A673 (cell line): ENCODE data around the gene WNT2B. TPM values are rescaled to one million over a fixed set of nuclear protein-coding genes. Genes with fewer than 3 reads are reported as not detected.

Experiments used
- BruUV-seq: library from RNA; stranded (reverse); fragments of 400-500 nt; replicated peaks from 2 replicates; lab custom pipeline; 2021; lab: Mats Ljungman, UMichigan
- CTCF ChIA-PET: fragments of 300-600 bp; sonication (Branson Sonifier 250); formaldehyde crosslinking; loops from one replicate; lab custom pipeline; 2022; ENCODE audit warnings: antibody characterized with exemption; lab: Charles Lee
- POLR2A ChIA-PET: fragments of 300-600 bp; sonication (Branson Sonifier 250); formaldehyde crosslinking; loops from one replicate; lab custom pipeline; 2022; ENCODE audit warnings: antibody characterized with exemption; ENCODE audit not compliant: low non-redundant PET; lab: Charles Lee
- DNase-seq: peaks from one replicate; pipeline ENCODE4 v3.0.0-alpha.2; 2015; ENCODE audit warnings: low spot score
- H3K27ac ChIP-seq: fragments of 200-600 bp; sonication (generic); 2 replicates; pipeline ENCODE4 v1.5.1; 2016; ENCODE audit warnings: mixed run types, low read depth, mild to moderate bottlenecking, mixed read lengths, antibody characterized with exemption, low read length; ENCODE audit not compliant: poor library complexity, severe bottlenecking
- H3K27me3 ChIP-seq: fragments of 200-600 bp; sonication (generic); replicated peaks from 2 replicates; pipeline ENCODE4 v1.6.1; 2017; ENCODE audit warnings: mixed run types, low read depth, mild to moderate bottlenecking, mixed read lengths, antibody characterized with exemption, low read length; ENCODE audit not compliant: insufficient read depth, poor library complexity
- H3K36me3 ChIP-seq: fragments of 200-600 bp; sonication (generic); 2 replicates; pipeline ENCODE4 v1.6.1; 2016; ENCODE audit warnings: mixed run types, mild to moderate bottlenecking, mixed read lengths, antibody characterized with exemption, low read length; ENCODE audit not compliant: insufficient read depth, poor library complexity, severe bottlenecking
- H3K4me1 ChIP-seq: fragments of 200-600 bp; sonication (generic); 2 replicates; pipeline ENCODE4 v1.6.1; 2017; ENCODE audit warnings: mixed run types, mild to moderate bottlenecking, mixed read lengths, antibody characterized with exemption, low read length; ENCODE audit not compliant: insufficient read depth, poor library complexity, severe bottlenecking
- H3K4me3 ChIP-seq: fragments of 200-600 bp; sonication (generic); 2 replicates; pipeline ENCODE4 v1.5.1; 2016; ENCODE audit warnings: low read depth, mixed run types, mild to moderate bottlenecking, mixed read lengths, low read length; ENCODE audit not compliant: poor library complexity, severe bottlenecking
- H3K9me3 ChIP-seq: fragments of 200-600 bp; sonication (generic); 2 replicates; pipeline ENCODE4 v1.6.1; 2016; ENCODE audit warnings: mixed run types, low read depth, mild to moderate bottlenecking, mixed read lengths, antibody characterized with exemption, low read length; ENCODE audit not compliant: poor library complexity, severe bottlenecking
- EZH2 ChIP-seq: fragments of 200-600 bp; sonication (generic); IDR thresholded peaks from 2 replicates; pipeline ENCODE4 v1.6.1; 2017; ENCODE audit warnings: borderline replicate concordance, low read depth, mild to moderate bottlenecking, mixed read lengths, antibody characterized with exemption, low read length; ENCODE audit not compliant: poor library complexity, severe bottlenecking
- intact Hi-C: fragments of 100-400 bp; cut with micrococcal nuclease; formaldehyde crosslinking; loops from one replicate; pipeline ENCODE4 v1.10.0; 2022; ENCODE audit not compliant: unreplicated experiment
- microRNA-seq: library from miRNA; unstranded; fragments of <30 nt; microRNA quantifications from one replicate; pipeline ENCODE4 v1.2.0, GENCODE V29; 2021
- total RNA-seq: library from RNA; stranded (reverse); gene quantifications from 2 replicates; pipeline ENCODE4 v1.2.3, GENCODE V29; 2021
- TF ChIP-seq, protein P1 (sequence below): fragments of 300-800, 200-600 bp; sonication (generic); conservative IDR thresholded peaks from 2 replicates; pipeline ENCODE4 v1.5.1; 2017; ENCODE audit warnings: low read depth, mild to moderate bottlenecking, antibody characterized with exemption, low read length, moderate library complexity, mixed read lengths

The WNT2B gene
- total RNA-seq, 1 experiment from 2014 or later = 0.32 TPM

DNA sequence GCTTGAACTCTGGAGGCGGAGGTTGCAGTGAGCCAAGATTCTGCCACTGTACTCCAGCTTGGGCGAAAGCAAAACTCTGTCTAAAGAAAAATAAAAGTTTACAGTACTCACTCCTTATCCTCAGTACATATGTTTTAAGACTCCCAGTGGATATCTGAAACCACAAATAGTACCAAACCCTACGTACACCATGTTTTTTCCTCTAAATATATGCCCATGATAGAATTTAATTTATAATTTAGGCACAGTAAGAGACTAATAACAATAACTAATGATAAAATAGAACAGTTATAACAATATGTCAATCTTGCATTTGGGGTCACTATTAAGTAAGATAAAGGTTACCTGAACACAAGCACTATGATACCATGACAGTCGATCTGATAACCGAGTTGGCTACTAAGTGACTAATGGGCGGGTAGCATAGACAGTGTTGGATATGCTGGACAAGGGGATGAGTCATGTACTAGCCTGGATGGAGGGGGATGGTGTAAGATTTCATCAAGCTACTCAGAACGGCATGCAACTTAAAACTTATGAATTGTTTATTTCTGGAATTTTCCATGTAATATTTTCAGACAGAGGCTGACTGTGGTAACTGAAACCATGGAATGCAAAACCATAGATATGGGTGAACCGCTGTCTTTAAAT, 66.5 kb downstream of the WNT2B start:
- intact Hi-C loops = no loop called here
- ChIA-PET POLR2A (no interaction called here), CTCF (no interaction called here)
- H3K4me3 ChIP-seq = no peak overlapping the region
- H3K4me1 ChIP-seq = no peaks in the 10 kb centered on the region
- DNase-seq = peak; percentile 10
- no peak for TF ChIP-seq EZH2
- TF ChIP-seq, protein P1, sequence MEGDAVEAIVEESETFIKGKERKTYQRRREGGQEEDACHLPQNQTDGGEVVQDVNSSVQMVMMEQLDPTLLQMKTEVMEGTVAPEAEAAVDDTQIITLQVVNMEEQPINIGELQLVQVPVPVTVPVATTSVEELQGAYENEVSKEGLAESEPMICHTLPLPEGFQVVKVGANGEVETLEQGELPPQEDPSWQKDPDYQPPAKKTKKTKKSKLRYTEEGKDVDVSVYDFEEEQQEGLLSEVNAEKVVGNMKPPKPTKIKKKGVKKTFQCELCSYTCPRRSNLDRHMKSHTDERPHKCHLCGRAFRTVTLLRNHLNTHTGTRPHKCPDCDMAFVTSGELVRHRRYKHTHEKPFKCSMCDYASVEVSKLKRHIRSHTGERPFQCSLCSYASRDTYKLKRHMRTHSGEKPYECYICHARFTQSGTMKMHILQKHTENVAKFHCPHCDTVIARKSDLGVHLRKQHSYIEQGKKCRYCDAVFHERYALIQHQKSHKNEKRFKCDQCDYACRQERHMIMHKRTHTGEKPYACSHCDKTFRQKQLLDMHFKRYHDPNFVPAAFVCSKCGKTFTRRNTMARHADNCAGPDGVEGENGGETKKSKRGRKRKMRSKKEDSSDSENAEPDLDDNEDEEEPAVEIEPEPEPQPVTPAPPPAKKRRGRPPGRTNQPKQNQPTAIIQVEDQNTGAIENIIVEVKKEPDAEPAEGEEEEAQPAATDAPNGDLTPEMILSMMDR = no peak
- no TSS peak for BruUV-seq
- no peaks in the 10 kb centered on the region for H3K9me3 ChIP-seq
- H3K36me3 ChIP-seq = peaks cover 19% of the 10 kb centered on the region
- H3K27ac ChIP-seq = no peak overlapping the region
- no peaks in the 10 kb centered on the region for H3K27me3 ChIP-seq

DNA sequence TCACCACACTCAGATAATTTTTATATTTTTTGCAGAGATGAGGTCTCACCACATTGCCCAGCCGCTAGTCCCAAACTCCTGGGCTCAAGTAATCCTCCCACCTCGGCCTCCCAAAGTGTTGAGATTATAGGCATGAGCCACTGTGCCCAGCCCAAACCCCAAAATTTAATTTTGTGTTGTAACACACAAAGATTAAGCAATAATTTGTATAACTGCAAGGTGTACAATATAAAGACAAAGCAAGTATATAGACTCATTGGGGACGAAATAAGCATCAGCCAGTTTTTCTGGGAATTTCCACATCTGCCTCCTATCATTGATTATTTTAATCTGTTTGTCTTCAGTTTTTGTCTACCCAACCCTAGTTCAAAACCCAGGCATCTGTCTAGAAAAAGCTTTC, 67.5 kb downstream of the WNT2B start:
- Histone ChIP-seq H3K36me3 (peaks cover 19% of the 10 kb centered on the region), H3K27me3 (no peaks in the 10 kb centered on the region), H3K4me1 (no peaks in the 10 kb centered on the region), H3K27ac (no peak overlapping the region), H3K9me3 (no peaks in the 10 kb centered on the region), H3K4me3 (no peak overlapping the region)
- DNase-seq = no peak
- ChIA-PET CTCF (no interaction called here), POLR2A (no interaction called here)
- no peak for TF ChIP-seq EZH2
- no TSS peak for BruUV-seq
- intact Hi-C loops = no loop called here

Small RNAs within 50 kb of the gene (microRNA-seq; reads per million reads assigned to microRNA genes)
- gene MIR4256 = not detected

Other genes starting within 250 kb of the WNT2B start
- 28.1 and 32.7 TPM in 2 replicates for gene CTTNBP2NL, start 112.8 kb upstream of the WNT2B start, total RNA-seq
- 25.8 and 29.6 TPM in 2 replicates for gene ST7L, start 110.2 kb downstream of the WNT2B start, total RNA-seq
- 158 and 171 TPM in 2 replicates for gene CAPZA1, start 110.9 kb downstream of the WNT2B start, total RNA-seq
- 87.1 and 114 TPM in 2 replicates for gene MOV10, start 165.7 kb downstream of the WNT2B start, total RNA-seq
- gene RHOC, start 198.2 kb downstream of the WNT2B start, total RNA-seq = 54.3 and 62.5 TPM in 2 replicates
- gene PPM1J, start 206.4 kb downstream of the WNT2B start, total RNA-seq = 0.28 and 0.52 TPM in 2 replicates